ENCODE results near the gene PLB1. TPM values are rescaled to one million over a fixed set of nuclear protein-coding genes. Genes with fewer than 3 reads are reported as not detected.

The PLB1 gene
- total RNA-seq, 2 experiments from 2014 or later = not detected

DNA sequence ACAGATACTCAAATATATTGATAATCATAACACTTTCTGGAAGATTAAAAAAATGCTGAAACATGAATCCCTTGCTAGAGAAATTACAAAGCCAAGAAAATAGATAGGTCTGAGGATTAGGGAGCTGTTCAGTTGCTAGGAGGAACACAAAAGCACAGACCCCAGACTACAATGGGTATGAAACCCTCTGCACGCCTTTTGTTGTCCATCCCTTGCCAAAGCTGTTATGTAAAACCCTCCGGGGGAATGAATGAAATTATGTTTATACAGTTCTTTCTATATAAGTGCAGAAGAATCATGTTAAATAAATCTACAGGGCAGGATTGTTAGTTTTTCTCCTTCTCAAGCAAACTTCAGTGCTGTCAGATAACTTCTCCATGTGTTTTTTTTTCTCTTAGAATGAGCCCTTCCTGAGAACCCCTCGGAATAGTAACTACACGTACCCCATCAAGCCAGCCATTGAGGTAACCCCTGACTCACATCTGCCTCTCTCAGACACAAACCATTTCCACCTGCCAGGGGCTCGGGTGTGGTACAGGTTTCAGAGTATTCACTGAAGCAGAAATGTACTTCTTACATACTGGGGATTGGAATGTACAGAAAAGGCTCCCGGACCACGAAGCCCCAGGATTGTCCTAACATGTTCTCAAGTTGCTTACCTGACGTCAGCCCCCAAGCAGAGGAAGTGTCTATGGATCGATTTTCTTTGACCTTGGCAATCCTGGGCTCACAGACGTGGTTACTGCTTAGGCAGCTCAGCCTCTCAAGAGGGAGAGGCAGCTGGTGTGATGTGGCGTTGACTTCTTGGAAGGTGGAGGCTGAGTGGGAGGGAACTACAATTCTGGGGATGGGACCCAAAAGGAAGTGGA, 118.0 kb downstream of the PLB1 start:
- no TSS peak for BruUV-seq (replicated peaks)
- POLR2A ChIA-PET = no interaction called here
- no peak overlapping the region for H3K27ac ChIP-seq (ENCODE audit: low read depth, low read length, poor library complexity, severe bottlenecking)

GRCh38 chr2:28615706-28616105, 119.8 kb downstream of the PLB1 start:
- TF ChIP-seq, protein P1, sequence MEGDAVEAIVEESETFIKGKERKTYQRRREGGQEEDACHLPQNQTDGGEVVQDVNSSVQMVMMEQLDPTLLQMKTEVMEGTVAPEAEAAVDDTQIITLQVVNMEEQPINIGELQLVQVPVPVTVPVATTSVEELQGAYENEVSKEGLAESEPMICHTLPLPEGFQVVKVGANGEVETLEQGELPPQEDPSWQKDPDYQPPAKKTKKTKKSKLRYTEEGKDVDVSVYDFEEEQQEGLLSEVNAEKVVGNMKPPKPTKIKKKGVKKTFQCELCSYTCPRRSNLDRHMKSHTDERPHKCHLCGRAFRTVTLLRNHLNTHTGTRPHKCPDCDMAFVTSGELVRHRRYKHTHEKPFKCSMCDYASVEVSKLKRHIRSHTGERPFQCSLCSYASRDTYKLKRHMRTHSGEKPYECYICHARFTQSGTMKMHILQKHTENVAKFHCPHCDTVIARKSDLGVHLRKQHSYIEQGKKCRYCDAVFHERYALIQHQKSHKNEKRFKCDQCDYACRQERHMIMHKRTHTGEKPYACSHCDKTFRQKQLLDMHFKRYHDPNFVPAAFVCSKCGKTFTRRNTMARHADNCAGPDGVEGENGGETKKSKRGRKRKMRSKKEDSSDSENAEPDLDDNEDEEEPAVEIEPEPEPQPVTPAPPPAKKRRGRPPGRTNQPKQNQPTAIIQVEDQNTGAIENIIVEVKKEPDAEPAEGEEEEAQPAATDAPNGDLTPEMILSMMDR (conservative IDR thresholded peaks at IDR 0.05; ENCODE audit: low read length) = no peak
- no peak for TF ChIP-seq EZH2phosphoT487 (IDR thresholded peaks at IDR 0.05; ENCODE audit: borderline replicate concordance, low read depth, low read length)
- Histone ChIP-seq H3K9me2 (ENCODE audit: insufficient read depth, low read length) (no peaks in the 10 kb centered on the region), H3K79me2 (ENCODE audit: insufficient read depth, low read depth, low read length) (no peaks in the 10 kb centered on the region), H3K9me3 (ENCODE audit: low read length) (no peaks in the 10 kb centered on the region), H3K27ac (ENCODE audit: low read depth, low read length, poor library complexity, severe bottlenecking) (no peak overlapping the region), H4K20me1 (ENCODE audit: insufficient read depth, low read length) (no peaks in the 10 kb centered on the region), H3K4me3 (ENCODE audit: low read depth, low read length, poor library complexity, severe bottlenecking) (no peak overlapping the region), H3K4me1 (ENCODE audit: insufficient read depth, low read length, poor library complexity, severe bottlenecking) (no peaks in the 10 kb centered on the region), H3K4me2 (ENCODE audit: low read length) (no peak overlapping the region), H3K36me3 (ENCODE audit: insufficient read depth, low read length) (no peaks in the 10 kb centered on the region), H2AFZ (ENCODE audit: low read length) (no peak overlapping the region)
- POLR2A ChIA-PET = interaction anchor here (1.1 kb wide), 1 partner anchor 653 kb away, joined by 3 read pairs; no protein-coding TSS in a partner anchor
- intact Hi-C loops (cut with micrococcal nuclease; ENCODE audit: unreplicated experiment) = no loop called here
- CTCF ChIA-PET (ENCODE audit: unreplicated experiment) = no interaction called here
- BruUV-seq (replicated peaks) = no TSS peak
- DNase-seq (ENCODE audit: low spot score) = no peak

More for the DNA sequence above, 118.0 kb downstream of the PLB1 start:
- H3K4me3 ChIP-seq (ENCODE audit: low read depth, low read length, poor library complexity, severe bottlenecking) = no peak overlapping the region
- H4K20me1 ChIP-seq (ENCODE audit: insufficient read depth, low read length) = no peaks in the 10 kb centered on the region
- H3K79me2 ChIP-seq (ENCODE audit: insufficient read depth, low read depth, low read length) = no peaks in the 10 kb centered on the region
- intact Hi-C loops (cut with micrococcal nuclease; ENCODE audit: unreplicated experiment) = no loop called here
- H2AFZ ChIP-seq (ENCODE audit: low read length) = no peak overlapping the region
- no peaks in the 10 kb centered on the region for H3K9me3 ChIP-seq (ENCODE audit: low read length)
- no peak for DNase-seq (ENCODE audit: low spot score)
- TF ChIP-seq EZH2phosphoT487 (IDR thresholded peaks at IDR 0.05; ENCODE audit: borderline replicate concordance, low read depth, low read length) = no peak
- TF ChIP-seq, protein P1 (conservative IDR thresholded peaks at IDR 0.05; ENCODE audit: low read length) = no peak
- CTCF ChIA-PET (ENCODE audit: unreplicated experiment) = no interaction called here
- H3K4me1 ChIP-seq (ENCODE audit: insufficient read depth, low read length, poor library complexity, severe bottlenecking) = no peaks in the 10 kb centered on the region
- H3K36me3 ChIP-seq (ENCODE audit: insufficient read depth, low read length) = no peaks in the 10 kb centered on the region
- H3K4me2 ChIP-seq (ENCODE audit: low read length) = no peak overlapping the region
- H3K9me2 ChIP-seq (ENCODE audit: insufficient read depth, low read length) = no peaks in the 10 kb centered on the region

GRCh38 chr2:28616396-28616999, 120.6 kb downstream of the PLB1 start:
- POLR2A ChIA-PET = no interaction called here
- Histone ChIP-seq H3K27ac (ENCODE audit: low read depth, low read length, poor library complexity, severe bottlenecking) (no peak overlapping the region), H3K9me2 (ENCODE audit: insufficient read depth, low read length) (no peaks in the 10 kb centered on the region), H4K20me1 (ENCODE audit: insufficient read depth, low read length) (no peaks in the 10 kb centered on the region), H3K4me2 (ENCODE audit: low read length) (no peak overlapping the region), H3K4me3 (ENCODE audit: low read depth, low read length, poor library complexity, severe bottlenecking) (no peak overlapping the region), H3K36me3 (ENCODE audit: insufficient read depth, low read length) (no peaks in the 10 kb centered on the region), H2AFZ (ENCODE audit: low read length) (no peak overlapping the region), H3K79me2 (ENCODE audit: insufficient read depth, low read depth, low read length) (no peaks in the 10 kb centered on the region), H3K4me1 (ENCODE audit: insufficient read depth, low read length, poor library complexity, severe bottlenecking) (peaks cover 3% of the 10 kb centered on the region), H3K9me3 (ENCODE audit: low read length) (no peaks in the 10 kb centered on the region)
- DNase-seq (ENCODE audit: low spot score) = no peak
- CTCF ChIA-PET (ENCODE audit: unreplicated experiment) = no interaction called here
- intact Hi-C loops (cut with micrococcal nuclease; ENCODE audit: unreplicated experiment) = no loop called here
- BruUV-seq (replicated peaks) = no TSS peak
- TF ChIP-seq EZH2phosphoT487 (IDR thresholded peaks at IDR 0.05; ENCODE audit: borderline replicate concordance, low read depth, low read length) = no peak
